ENCODE results near the gene REN. TPM values are rescaled to one million over a fixed set of nuclear protein-coding genes. Genes with fewer than 3 reads are reported as not detected.

Gene REN
- total and polyA plus RNA-seq, 2 of the 8 experiments (the other 6 are each of a cell fraction or from before 2014, with no cell fraction given) = 0.05 TPM; not detected in 1

DNA sequence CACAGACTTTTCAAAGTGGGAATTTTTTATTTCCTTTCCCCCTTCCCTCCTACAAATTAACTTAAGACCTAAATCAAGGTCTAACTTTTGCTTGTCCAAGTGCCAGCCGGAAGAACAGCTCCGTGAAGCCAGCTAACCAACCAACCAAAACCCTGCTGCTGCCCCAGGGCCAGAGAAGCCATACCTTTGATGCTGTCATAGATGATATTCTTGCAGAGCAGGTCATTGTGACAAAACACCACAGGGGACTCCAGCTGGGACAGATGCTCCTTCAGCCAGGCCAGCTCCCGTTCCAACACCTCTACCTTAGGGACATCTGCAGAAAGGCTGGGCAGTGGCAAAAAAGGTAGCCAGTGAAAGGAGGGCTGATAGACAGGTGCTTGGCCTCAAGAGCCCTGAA lies 25.0 kb downstream of the REN start:
- Histone ChIP-seq H2AFZ (ENCODE audit: low read length) (no peak overlapping the region), H4K20me1 (replicated peaks in 1 of 2; ENCODE audit: control insufficient read depth in 1 of 2, insufficient read depth in 2 of 2, low read length in 2 of 2) (peaks cover 0 to 2% of the 10 kb centered on the region in 2 experiments), H3K79me1 (ENCODE audit: low read depth, low read length) (peaks cover 2% of the 10 kb centered on the region; the same call in 1 of the 2 replicates), H3K4me2 (ENCODE audit: insufficient read depth in 1 of 2, low read depth in 2 of 2, low read length in 2 of 2) (no peak overlapping the region), H2BK5ac (ENCODE audit: low read depth, low read length) (no peak overlapping the region), H3K4me1 (replicated peaks in 1 of 4; ENCODE audit: control insufficient read depth in 3 of 4, insufficient read depth in 4 of 4, low read length in 3 of 4) (peaks cover 0 to 5% (median under 1%) of the 10 kb centered on the region in 4 experiments; a peak in 3 of 7 replicates), H3K9ac (replicated peaks in 1 of 4; ENCODE audit: extremely low read depth in 1 of 4, low read depth in 3 of 4, low read length in 3 of 4) (no peak overlapping the region), H3K27ac (ENCODE audit: low read depth, low read length) (no peak overlapping the region), H3K18ac (ENCODE audit: extremely low read depth, low read length) (no peak overlapping the region), H4K91ac (replicated peaks; ENCODE audit: insufficient read length, low read length) (no peak overlapping the region), H3K4me3 (ENCODE audit: extremely low read depth in 1 of 4, insufficient read depth in 2 of 4, low read depth in 3 of 4, low read length in 4 of 4) (no peak overlapping the region), H4K5ac (ENCODE audit: insufficient read length, low read depth, low read length) (no peak overlapping the region), H3K36me3 (ENCODE audit: control insufficient read depth in 2 of 4, insufficient read depth in 4 of 4, low read length in 3 of 4) (no peaks in the 10 kb centered on the region), H3K56ac (replicated peaks; ENCODE audit: insufficient read length, low read depth, low read length) (no peak overlapping the region), H2BK120ac (replicated peaks; ENCODE audit: low read depth, low read length) (no peak overlapping the region), H3K79me2 (ENCODE audit: control insufficient read depth in 1 of 2, insufficient read depth in 2 of 2, low read length in 2 of 2) (no peaks in the 10 kb centered on the region), H3K9me3 (ENCODE audit: insufficient read depth in 2 of 2, low read depth in 1 of 2, low read length in 1 of 2) (no peaks in the 10 kb centered on the region), H3K27me3 (replicated peaks in 1 of 4; ENCODE audit: control insufficient read depth in 3 of 4, extremely low read depth in 1 of 4, insufficient read depth in 3 of 4, low read length in 3 of 4) (no peaks in the 10 kb centered on the region; a peak in 1 of 7 replicates), H2AK5ac (ENCODE audit: low read depth, low read length) (no peak overlapping the region), H4K8ac (ENCODE audit: extremely low read depth, insufficient read depth, low read length) (no peak overlapping the region), H3K23me2 (ENCODE audit: low read depth, low read length) (no peaks in the 10 kb centered on the region; the same call in 1 of the 2 replicates), H3K14ac (ENCODE audit: insufficient read length) (no peak overlapping the region), H3K4ac (replicated peaks; ENCODE audit: insufficient read length, low read depth, low read length) (no peak overlapping the region), H3K23ac (ENCODE audit: insufficient read length) (no peak overlapping the region), H2BK12ac (ENCODE audit: low read depth, low read length) (no peak overlapping the region), H2BK20ac (ENCODE audit: low read length) (no peak overlapping the region), H2BK15ac (ENCODE audit: low read length) (no peak overlapping the region)
- no peak for FAIRE-seq
- TF ChIP-seq SIX5 (IDR thresholded peaks at IDR 0.05; ENCODE audit: low read depth, low read length) = no peak
- no peak for TF ChIP-seq RBBP5 (IDR thresholded peaks at IDR 0.05; ENCODE audit: borderline replicate concordance, low read depth, low read length)
- TF ChIP-seq JUND (IDR thresholded peaks at IDR 0.05; ENCODE audit: low read length) = no peak
- no peak for TF ChIP-seq BACH1 (IDR thresholded peaks at IDR 0.05; ENCODE audit: low read length)
- TF ChIP-seq, protein P1, sequence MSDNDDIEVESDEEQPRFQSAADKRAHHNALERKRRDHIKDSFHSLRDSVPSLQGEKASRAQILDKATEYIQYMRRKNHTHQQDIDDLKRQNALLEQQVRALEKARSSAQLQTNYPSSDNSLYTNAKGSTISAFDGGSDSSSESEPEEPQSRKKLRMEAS (IDR thresholded peaks at IDR 0.05) = no peak
- no peak for TF ChIP-seq CBX5 (IDR thresholded peaks at IDR 0.05; ENCODE audit: low read depth, low read length)
- TF ChIP-seq CTBP2 (IDR thresholded peaks at IDR 0.05; ENCODE audit: borderline replicate concordance, insufficient read depth, insufficient read length, low read length) = no peak
- DNase-seq (ENCODE audit: low read depth in 1 of 2, low spot score in 2 of 2) = no peak
- CTCF ChIA-PET (ENCODE audit: partially characterized antibody) = interaction anchor here (0.9 to 9.8 kb wide), 10 partner anchors 9 to 282 kb away, joined by 3 to 99 read pairs (median 5); partner anchors contain the start of genes ETNK2 and SOX13
- WGBS, 2 experiments (ENCODE audit: extremely low coverage in 1 of 2, insufficient coverage in 1 of 2, insufficient read length in 1 of 2, insufficient replicate concordance in 2 of 2, low coverage in 1 of 2, low lambda C conversion rate in 2 of 2, missing lambda C conversion rate in 1 of 2) = 82% methylated on average over 3 of the region's 3 CpGs; no CpG with 5 or more reads in 1 of the 2 experiments
- POLR2A ChIA-PET (ENCODE audit: partially characterized antibody) = interaction anchor here (1.2 to 2.5 kb wide), 4 partner anchors 9 to 12 kb away, joined by 4 to 8 read pairs (median 6); partner anchors contain the start of gene ETNK2
